ENCODE data around the gene ITGB8.
"Not testable (repeated sequence)": the region's sequence is repeated elsewhere in the genome, so short reads cannot be mapped to it uniquely, and the experiment has no call there.

ITGB8 gene

GRCh38 chr7:20385126-20385525 is 54.4 kb downstream of the ITGB8 start:
- DNase-seq (no peak), ATAC-seq (ENCODE audit: insufficient read depth, low read depth) (no peak)
- Histone ChIP-seq H3K36me3 (ENCODE audit: insufficient read depth, low read length) (no peaks in the 10 kb centered on the region), H3K9me3 (ENCODE audit: insufficient read depth, low read length, severe bottlenecking) (no peaks in the 10 kb centered on the region), H4K20me1 (ENCODE audit: insufficient read depth, low read length) (no peaks in the 10 kb centered on the region), H3K27ac (ENCODE audit: low read length) (no peak overlapping the region), H3K27me3 (ENCODE audit: insufficient read depth, low read length, poor library complexity) (no peaks in the 10 kb centered on the region), H3K4me1 (ENCODE audit: insufficient read depth, low read length) (no peaks in the 10 kb centered on the region), H3K4me2 (ENCODE audit: insufficient read depth, low read length) (no peak overlapping the region), H3K4me3 (ENCODE audit: low read depth in 1 of 2, low read length in 2 of 2) (no peak overlapping the region), H3K9ac (ENCODE audit: low read depth, low read length) (no peak overlapping the region), H3K79me2 (ENCODE audit: insufficient read depth, low read length) (no peaks in the 10 kb centered on the region), H2AFZ (ENCODE audit: low read depth, low read length) (no peak overlapping the region)
- TF ChIP-seq EZH2 (IDR thresholded peaks at IDR 0.05; ENCODE audit: borderline replicate concordance, low read depth, low read length, severe bottlenecking): no peak
- no peak for TF ChIP-seq CTCF (IDR thresholded peaks at IDR 0.05; ENCODE audit: borderline replicate concordance, extremely low read depth, low read length, poor library complexity, severe bottlenecking)

- TF ChIP-seq EZH2 (IDR thresholded peaks at IDR 0.05; ENCODE audit: borderline replicate concordance, low read depth, low read length, severe bottlenecking) (no peak), CTCF (IDR thresholded peaks at IDR 0.05; ENCODE audit: borderline replicate concordance, extremely low read depth, low read length, poor library complexity, severe bottlenecking) (no peak)
- H3K79me2 ChIP-seq (ENCODE audit: insufficient read depth, low read length): no peaks in the 10 kb centered on the region
- H3K4me2 ChIP-seq (ENCODE audit: insufficient read depth, low read length): no peak overlapping the region
- no peak overlapping the region for H3K4me3 ChIP-seq (ENCODE audit: low read depth in 1 of 2, low read length in 2 of 2)
- no peak for ATAC-seq (ENCODE audit: insufficient read depth, low read depth)
- H3K27me3 ChIP-seq (ENCODE audit: insufficient read depth, low read length, poor library complexity): no peaks in the 10 kb centered on the region
- no peaks in the 10 kb centered on the region for H3K4me1 ChIP-seq (ENCODE audit: insufficient read depth, low read length)
- no peaks in the 10 kb centered on the region for H3K36me3 ChIP-seq (ENCODE audit: insufficient read depth, low read length)
- H4K20me1 ChIP-seq (ENCODE audit: insufficient read depth, low read length): no peaks in the 10 kb centered on the region
- DNase-seq: no peak
- no peaks in the 10 kb centered on the region for H3K9me3 ChIP-seq (ENCODE audit: insufficient read depth, low read length, severe bottlenecking)
- no peak overlapping the region for H3K27ac ChIP-seq (ENCODE audit: low read length)
- H3K9ac ChIP-seq (ENCODE audit: low read depth, low read length): no peak overlapping the region
- no peak overlapping the region for H2AFZ ChIP-seq (ENCODE audit: low read depth, low read length)
These were observed 57.4 kb downstream of the ITGB8 start for GRCh38 chr7:20388084-20388483.

- H3K27me3 ChIP-seq (ENCODE audit: insufficient read depth, low read length, poor library complexity); H3K36me3 ChIP-seq (ENCODE audit: insufficient read depth, low read length); H3K9ac ChIP-seq (ENCODE audit: low read depth, low read length); H3K9me3 ChIP-seq (ENCODE audit: insufficient read depth, low read length, severe bottlenecking); H3K4me1 ChIP-seq (ENCODE audit: insufficient read depth, low read length); H3K27ac ChIP-seq (ENCODE audit: low read length); H3K4me3 ChIP-seq (ENCODE audit: low read depth in 1 of 2, low read length in 2 of 2); H3K79me2 ChIP-seq (ENCODE audit: insufficient read depth, low read length); DNase-seq; H2AFZ ChIP-seq (ENCODE audit: low read depth, low read length); H4K20me1 ChIP-seq (ENCODE audit: insufficient read depth, low read length); ATAC-seq (ENCODE audit: insufficient read depth, low read depth); H3K4me2 ChIP-seq (ENCODE audit: insufficient read depth, low read length): not testable (repeated sequence)
These were observed 58.5 kb downstream of the ITGB8 start for GRCh38 chr7:20389192-20389591.

- ATAC-seq (ENCODE audit: insufficient read depth, low read depth) (no peak), DNase-seq (no peak)
- Histone ChIP-seq H3K4me1 (ENCODE audit: insufficient read depth, low read length) (no peaks in the 10 kb centered on the region), H4K20me1 (ENCODE audit: insufficient read depth, low read length) (no peaks in the 10 kb centered on the region), H3K9ac (ENCODE audit: low read depth, low read length) (no peak overlapping the region), H3K27ac (ENCODE audit: low read length) (no peak overlapping the region), H3K4me3 (ENCODE audit: low read depth in 1 of 2, low read length in 2 of 2) (no peak overlapping the region), H3K36me3 (ENCODE audit: insufficient read depth, low read length) (no peaks in the 10 kb centered on the region), H3K9me3 (ENCODE audit: insufficient read depth, low read length, severe bottlenecking) (no peaks in the 10 kb centered on the region), H3K79me2 (ENCODE audit: insufficient read depth, low read length) (no peaks in the 10 kb centered on the region), H3K27me3 (ENCODE audit: insufficient read depth, low read length, poor library complexity) (no peaks in the 10 kb centered on the region), H3K4me2 (ENCODE audit: insufficient read depth, low read length) (no peak overlapping the region), H2AFZ (ENCODE audit: low read depth, low read length) (no peak overlapping the region)
- TF ChIP-seq CTCF (IDR thresholded peaks at IDR 0.05; ENCODE audit: borderline replicate concordance, extremely low read depth, low read length, poor library complexity, severe bottlenecking) (no peak), EZH2 (IDR thresholded peaks at IDR 0.05; ENCODE audit: borderline replicate concordance, low read depth, low read length, severe bottlenecking) (no peak)
These were observed 62.4 kb downstream of the ITGB8 start for GRCh38 chr7:20393021-20393610.

Data from DND-41 (cell line).